Measurements from ENCODE around the gene NYAP2.

Gene NYAP2

GRCh38 chr2:225636558-225636957, 237.0 kb downstream of the NYAP2 start:
- no peak for DNase-seq

- no peak for DNase-seq
Measured at GRCh38 chr2:225637259-225637658, 237.7 kb downstream of the NYAP2 start.

- no peak for DNase-seq
Measured at GRCh38 chr2:225640550-225640949, 241.0 kb downstream of the NYAP2 start.

- DNase-seq: no peak
Measured at GRCh38 chr2:225649274-225649673, 249.8 kb downstream of the NYAP2 start.

GRCh38 chr2:225650041-225650440, 250.5 kb downstream of the NYAP2 start:
- DNase-seq: no peak

GRCh38 chr2:225660262-225661131, 261.0 kb downstream of the NYAP2 start:
- DNase-seq: peak; percentile 65

GRCh38 chr2:225662101-225662500, 262.6 kb downstream of the NYAP2 start:
- no peak for DNase-seq

- no peak for DNase-seq
Measured at GRCh38 chr2:225667445-225667844, 267.9 kb downstream of the NYAP2 start.

- peak; percentile 47 for DNase-seq
Measured at GRCh38 chr2:225668606-225669266, 269.2 kb downstream of the NYAP2 start.

GRCh38 chr2:225670111-225670974, 270.8 kb downstream of the NYAP2 start:
- no peak for DNase-seq

- DNase-seq: no peak
Measured at GRCh38 chr2:225678792-225679191, 279.3 kb downstream of the NYAP2 start.

- DNase-seq: no peak
Measured at GRCh38 chr2:225683258-225683657, 283.7 kb downstream of the NYAP2 start.

GRCh38 chr2:225690153-225690552, 290.6 kb downstream of the NYAP2 start:
- no peak for DNase-seq

GRCh38 chr2:225691711-225692110, 292.2 kb downstream of the NYAP2 start:
- DNase-seq: no peak

- no peak for DNase-seq
Measured at GRCh38 chr2:225693259-225693658, 293.7 kb downstream of the NYAP2 start.

GRCh38 chr2:225694664-225695063, 295.2 kb downstream of the NYAP2 start:
- DNase-seq: no peak

- DNase-seq: no peak
Measured at GRCh38 chr2:225697936-225698335, 298.4 kb downstream of the NYAP2 start.
